CD4-positive, alpha-beta T cell treated with Interleukin-1 beta for 1 hour (primary cell): ENCODE results near the gene SOCS3.

Experiments used
- DNase-seq, 2 donors: peaks; one replicate each; pipeline ENCODE4 v3.0.0-alpha.2; 2020 to 2022

The SOCS3 gene, protein sequence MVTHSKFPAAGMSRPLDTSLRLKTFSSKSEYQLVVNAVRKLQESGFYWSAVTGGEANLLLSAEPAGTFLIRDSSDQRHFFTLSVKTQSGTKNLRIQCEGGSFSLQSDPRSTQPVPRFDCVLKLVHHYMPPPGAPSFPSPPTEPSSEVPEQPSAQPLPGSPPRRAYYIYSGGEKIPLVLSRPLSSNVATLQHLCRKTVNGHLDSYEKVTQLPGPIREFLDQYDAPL

GRCh38 chr17:78359997-78360370, at the start of gene SOCS3:
TSS of gene SOCS3 (minus strand) at chr17:78360077. CDS start at chr17:78359095, 982 bp downstream.
- DNase-seq = peak; percentile 97

DNA sequence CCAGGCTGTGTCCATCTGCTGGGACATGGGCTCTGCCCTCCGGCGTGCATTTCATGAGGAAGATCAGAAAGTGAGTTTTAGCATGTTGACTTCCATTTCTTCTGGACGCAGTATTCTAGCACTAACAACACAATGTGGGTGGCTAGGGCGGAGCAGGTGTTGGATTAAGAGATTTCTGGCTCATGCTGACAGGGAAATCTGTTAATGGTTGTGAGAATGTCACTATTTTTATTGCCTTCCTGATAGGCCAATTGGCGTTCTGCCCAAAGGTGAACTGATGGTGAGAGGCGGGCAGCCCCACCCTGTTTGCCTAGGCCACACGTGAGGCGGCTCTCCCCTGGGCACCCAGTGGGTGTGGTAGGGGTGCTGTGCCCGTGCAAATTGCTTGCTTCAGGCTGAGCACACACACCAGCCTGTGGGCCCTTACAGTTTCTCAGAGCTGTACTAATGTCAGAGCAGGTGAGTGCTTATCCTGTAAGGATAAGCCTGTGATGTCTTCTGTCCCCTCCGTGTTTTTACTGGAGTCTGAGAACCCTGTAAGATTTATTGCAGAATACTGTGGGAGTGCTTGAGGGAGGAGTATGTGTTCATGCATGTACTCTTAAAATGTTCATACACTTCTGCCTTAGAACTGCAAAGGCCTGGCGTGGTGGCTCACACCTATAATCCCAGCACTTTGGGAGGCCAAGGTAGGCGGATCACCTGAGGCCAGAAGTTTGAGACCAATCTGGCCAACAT, 49.5 kb upstream of the SOCS3 start:
- no peak for DNase-seq

DNA sequence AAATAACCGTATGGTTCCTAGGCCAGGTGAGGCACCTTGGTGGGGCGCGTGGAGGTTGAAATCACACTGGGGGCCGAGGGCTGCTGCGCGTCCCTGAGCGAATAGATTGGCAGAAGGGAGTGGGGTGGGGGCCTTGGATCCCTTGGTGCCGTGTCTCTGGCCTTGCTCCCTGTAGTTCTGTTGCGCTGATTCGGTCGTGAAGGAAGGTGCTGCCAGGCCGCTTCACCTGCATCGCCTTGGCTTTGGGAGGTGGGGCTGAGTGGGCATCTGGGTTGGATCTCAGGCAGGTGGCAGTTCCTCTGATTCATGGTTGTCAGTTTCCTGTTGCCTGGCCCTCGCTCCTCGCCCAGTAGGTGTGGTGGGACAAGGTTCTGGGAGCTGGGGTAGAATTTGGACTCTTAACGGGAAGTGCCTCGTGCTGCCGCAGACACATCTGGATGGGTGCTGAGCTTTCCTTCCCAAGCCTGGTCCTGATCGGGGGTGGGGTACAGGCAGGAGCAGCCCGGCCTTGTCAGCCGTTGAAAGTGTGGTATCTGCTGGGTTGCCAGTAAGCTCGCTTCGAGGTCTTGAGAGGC, 48.7 kb upstream of the SOCS3 start:
- DNase-seq = no peak

DNA sequence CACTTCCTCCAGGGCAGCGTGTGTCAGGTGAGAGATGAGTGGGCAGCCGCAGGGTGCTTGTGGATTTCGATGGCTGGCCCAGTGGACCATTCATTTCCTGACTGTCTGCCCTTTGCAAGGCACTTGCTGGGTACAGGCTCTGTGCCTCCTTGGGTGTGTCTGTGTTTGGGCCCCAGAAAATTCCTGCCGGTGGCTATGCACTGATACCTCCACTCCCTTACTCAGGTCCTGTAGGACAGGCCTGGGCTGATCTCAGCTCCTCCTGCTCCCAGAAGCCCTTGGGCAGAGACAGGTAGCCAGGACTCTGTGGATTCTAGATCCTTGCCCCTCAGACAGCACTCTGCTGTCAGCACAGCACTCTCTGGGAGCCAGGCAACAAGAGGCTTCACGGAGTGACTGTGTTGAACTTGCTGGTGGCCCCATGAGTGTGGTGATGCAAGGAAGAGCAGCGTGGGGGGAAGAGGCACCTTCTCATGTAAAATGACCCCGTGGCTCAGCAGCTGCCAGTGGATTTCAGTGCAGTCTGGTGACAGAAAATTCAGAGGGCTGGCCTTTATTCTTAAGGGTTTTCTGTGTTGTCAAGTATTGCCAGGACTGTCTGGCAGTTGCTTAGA, 47.6 kb upstream of the SOCS3 start:
- no peak for DNase-seq

GRCh38 chr17:78406920-78407319, 47.0 kb upstream of the SOCS3 start:
- no peak for DNase-seq

- DNase-seq = no peak
These were observed 46.5 kb upstream of the SOCS3 start for GRCh38 chr17:78406396-78406795.

- no peak for DNase-seq
These were observed 43.9 kb upstream of the SOCS3 start for GRCh38 chr17:78403822-78404221.

DNA sequence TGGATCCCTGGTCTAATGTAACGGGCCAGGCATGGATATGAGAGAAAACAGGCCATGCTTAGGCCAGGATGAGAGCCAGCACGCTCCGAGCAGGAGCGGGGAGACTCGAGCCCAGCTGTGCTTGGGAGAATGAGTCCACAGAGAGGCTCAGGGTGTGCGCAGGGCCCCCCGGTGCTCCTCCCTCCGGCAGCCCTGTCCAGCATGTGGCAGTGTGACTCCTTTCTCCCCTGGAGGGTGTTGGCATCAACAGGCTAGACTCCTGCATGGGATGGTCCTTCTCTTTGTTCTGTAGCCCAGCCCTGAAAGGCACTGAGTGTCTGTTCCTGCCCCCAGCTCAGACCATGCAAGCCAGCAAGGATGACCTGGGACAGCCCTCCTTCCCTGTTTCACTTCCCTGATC, 42.0 kb upstream of the SOCS3 start:
- no peak for DNase-seq

- DNase-seq = no peak
These were observed 41.4 kb upstream of the SOCS3 start for GRCh38 chr17:78401246-78401645.

DNA sequence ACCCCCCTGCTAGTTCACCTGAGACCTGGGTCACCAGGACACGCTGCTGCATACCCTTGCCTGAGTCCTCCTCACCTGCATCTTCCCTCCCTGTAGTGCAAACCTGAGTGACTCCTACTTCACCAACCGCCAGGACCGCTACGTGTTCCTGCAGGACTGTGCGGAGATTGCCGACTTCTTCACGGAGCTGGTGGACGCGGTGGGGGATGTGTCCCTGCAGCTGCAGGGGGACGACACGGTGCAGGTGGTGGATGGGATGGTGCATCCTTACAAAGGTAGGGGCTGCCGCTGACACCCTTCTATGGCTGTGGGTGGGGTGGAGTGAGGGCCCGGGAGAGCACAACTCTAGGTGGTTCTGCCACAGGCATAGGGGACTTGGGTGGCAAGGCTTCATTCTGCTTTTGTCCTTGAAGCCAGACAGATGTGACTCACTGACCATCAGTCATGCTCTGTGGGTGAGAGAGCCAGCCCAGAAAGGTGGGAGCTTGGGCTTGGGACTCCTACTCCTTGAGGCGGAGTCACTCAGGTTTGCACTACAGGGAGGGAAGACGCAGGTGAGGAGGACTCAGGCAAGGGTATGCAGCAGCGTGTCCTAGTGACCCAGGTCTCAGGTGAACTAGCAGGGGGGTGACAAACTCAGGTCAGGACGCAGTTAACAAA, 40.8 kb upstream of the SOCS3 start:
- DNase-seq = no peak

DNA sequence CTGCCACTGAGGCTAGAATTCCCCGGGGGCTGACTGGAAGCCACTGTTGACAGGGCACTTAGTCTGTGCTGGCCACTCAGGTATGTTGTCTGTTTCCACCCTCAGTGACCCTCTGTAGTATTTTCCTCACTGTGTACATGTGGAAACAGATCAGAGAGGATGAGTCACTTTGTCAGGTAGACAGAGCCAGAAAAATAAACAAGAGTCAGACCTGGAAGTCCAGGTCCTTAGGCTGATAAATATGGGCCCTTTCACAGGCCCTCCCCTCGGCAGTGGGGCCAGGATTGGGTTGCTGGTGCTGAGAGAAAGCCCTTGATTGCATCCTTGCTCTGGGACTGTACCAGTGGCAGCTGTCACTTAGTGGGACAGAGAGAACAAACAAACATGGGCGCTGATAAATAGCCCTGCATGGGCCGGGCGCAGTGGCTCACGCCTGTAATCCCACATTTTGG, 39.8 kb upstream of the SOCS3 start:
- DNase-seq = no peak

DNA sequence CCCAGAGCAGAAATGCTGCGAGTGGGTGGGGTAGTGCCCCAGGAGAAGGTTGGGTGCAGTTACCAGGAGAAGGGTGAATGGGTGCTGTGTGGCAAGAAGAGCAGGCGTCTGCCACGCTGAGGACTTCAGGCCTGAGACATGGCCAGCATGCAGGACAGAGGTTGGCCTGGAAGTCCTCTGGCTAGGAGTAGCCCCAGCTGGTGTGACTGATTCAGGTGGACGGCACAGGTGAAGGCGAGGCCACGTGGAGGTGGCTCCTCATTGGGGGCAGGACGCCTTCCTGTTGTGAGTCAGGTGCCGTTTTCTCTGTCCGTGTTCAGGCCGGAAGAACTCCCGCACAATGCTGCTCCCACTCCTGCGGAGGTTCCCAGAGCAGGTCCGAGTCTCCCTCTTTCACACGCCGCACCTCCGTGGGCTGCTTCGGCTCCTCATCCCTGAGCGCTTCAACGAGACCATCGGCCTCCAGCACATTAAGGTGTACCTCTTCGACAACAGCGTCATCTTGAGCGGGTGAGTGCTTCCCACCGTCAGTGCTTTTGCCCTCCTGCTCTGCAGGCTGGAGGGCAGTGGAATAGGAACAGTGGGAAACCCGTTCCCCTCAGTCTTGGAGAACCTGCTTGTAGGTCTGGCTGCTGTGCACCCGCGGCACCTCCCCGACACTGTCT, 39.3 kb upstream of the SOCS3 start:
- DNase-seq = no peak

- DNase-seq = no peak
These were observed 38.5 kb upstream of the SOCS3 start for GRCh38 chr17:78398390-78398789.

DNA sequence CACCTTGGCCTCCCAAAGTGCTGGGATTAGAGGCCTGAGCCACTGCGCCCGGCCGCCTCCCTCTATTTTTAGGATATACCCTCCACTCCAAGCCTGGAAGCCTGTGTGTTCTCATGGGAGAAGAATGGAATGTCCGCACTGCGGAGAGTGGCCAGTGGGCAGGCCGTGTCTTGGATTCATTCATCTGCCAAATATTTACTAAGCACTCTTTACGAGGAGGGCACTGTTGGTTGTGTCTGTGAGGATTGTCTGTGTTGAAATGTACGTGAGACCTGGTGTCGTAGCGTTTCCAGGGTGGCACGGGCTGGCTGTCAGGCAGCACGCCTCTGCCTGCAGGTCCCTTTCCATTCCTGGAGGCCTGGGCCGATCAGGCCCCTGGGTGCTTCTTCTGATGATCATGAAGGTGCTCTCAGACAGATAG, 37.8 kb upstream of the SOCS3 start:
- no peak for DNase-seq

DNA sequence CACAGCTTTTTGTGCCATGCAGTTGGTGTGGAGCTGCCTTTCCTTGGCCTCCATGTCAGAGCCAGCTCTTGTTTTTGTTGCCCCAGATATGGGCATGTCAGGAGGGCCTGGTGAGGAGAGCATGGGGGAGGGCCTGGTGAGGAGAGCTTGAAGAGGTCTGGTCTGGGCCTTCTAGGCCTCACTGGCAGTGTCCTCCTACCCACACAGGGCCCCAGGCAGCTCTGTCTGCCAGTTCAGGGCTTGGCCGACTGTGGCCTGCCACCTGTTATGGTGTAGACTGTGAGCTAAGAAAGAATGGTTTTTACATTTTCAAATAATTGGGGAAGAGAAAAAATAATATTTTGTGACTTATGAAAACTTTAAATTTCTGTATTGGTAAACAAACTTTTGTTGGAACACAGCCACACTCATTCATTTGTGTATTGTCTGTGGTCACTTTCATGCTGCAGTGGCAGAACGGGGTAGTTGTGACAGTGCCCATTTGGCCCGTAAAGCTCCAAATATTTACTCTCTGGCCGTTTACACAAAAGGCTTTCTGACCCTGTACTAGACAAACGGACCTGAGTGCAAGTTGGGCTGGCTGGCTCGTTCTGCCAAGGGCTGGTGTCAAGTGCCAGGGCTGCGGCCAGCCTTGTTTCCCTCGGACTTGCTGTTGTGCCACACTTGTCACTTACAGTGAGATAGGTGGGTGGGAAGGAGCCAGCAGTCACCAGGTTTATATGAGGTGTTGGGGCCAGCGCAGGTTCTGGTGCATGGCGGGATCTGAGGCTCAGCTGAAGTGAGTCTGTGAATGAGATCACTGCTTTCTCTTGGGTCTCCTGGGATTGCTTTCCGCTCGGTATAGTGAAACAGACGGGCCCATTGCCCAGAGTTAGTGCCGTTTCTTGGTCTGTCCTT, 36.8 kb upstream of the SOCS3 start:
- DNase-seq = no peak

DNA sequence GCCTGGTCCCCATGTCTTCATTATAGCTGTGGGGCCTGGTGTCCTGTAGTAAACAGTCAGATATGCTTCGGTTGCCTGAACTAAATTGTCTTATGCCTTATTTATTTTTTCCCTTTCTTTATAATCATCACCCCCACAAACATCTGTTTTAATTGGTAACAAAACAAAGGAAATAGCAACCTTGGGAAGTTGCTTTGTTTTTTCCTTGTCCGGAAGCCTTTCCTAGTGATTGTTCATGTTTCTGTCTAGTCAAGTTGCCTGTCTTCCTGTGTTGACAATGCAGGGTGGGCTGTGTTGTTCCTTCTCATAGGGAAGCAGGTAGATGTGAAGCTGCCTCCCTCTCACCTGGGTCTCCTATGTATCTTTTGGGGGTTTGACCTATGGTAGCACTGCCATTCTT, 35.3 kb upstream of the SOCS3 start:
- DNase-seq = no peak

DNA sequence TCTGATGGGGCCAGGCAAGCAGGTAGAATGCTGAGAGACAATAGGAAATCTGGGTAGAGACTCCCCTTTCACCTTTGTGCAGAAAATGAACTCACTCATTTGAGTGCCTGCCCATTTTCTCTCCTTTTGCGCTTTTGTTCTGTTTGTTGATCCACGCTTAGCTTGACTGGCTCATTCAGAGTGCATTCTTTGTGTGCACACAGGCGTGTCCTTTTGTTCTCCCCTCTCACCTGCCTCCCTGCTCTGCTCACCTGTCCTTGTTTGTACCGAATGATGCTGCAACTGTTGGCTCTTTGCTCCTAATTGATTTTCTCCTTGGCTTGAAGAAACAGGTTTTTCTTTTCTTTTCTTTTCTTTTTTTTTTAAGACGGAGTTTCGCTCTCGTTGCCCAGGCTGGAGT, 34.3 kb upstream of the SOCS3 start:
- DNase-seq = no peak

GRCh38 chr17:78393575-78393974, 33.7 kb upstream of the SOCS3 start:
- DNase-seq = no peak

GRCh38 chr17:78392295-78392694, 32.4 kb upstream of the SOCS3 start:
- no peak for DNase-seq

GRCh38 chr17:78391843-78392242, 32.0 kb upstream of the SOCS3 start:
- no peak for DNase-seq

DNA sequence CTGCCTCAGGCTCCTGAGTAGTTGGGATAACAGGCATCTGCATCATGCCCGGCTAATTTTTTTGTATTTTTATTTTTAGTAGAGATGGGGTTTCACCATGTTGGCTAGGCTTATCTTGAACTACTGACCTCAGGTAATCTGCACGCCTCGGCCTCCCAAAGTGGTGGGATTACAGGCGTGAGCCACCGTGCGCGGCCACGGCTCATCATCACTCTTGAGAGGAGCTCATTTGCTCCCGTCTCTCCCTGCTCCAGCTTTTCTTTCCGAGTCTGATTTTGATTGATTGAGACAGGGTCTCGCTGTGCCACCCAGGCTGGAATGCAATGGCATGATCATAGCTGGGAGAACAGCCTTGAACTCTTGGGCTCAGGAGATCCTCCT, 31.2 kb upstream of the SOCS3 start:
- no peak for DNase-seq
